HepG2 (cell line): Measurements from ENCODE around the gene ATF1. TPM values are rescaled to one million over a fixed set of nuclear protein-coding genes. Genes with fewer than 3 reads are reported as not detected.

ENCODE experiments used
- ATAC-seq: fragments of 200-7000 bp; cut with Tn5 transposase; 3 replicates; pipeline ENCODE4 v1.9.1; 2020; ENCODE audit warnings: mild to moderate bottlenecking, moderate library complexity
- BruUV-seq: library from RNA; stranded (reverse); fragments of 400-500 nt; replicated peaks from 2 replicates; lab custom pipeline; 2021; lab: Mats Ljungman, UMichigan
- CTCF ChIA-PET: fragments of 300-600 bp; formaldehyde crosslinking; extraction: SDS; loops from one replicate; lab custom pipeline; 2021; ENCODE audit warnings: low total read pairs, inconsistent platforms, low intra/inter-chr PET ratio; lab: Yijun Ruan, JAX
- POLR2A ChIA-PET: fragments of 350-600 bp; sonication (Branson Sonifier 250); formaldehyde crosslinking; loops from one replicate; lab custom pipeline; 2020; ENCODE audit warnings: antibody characterized with exemption, inconsistent platforms; lab: Yijun Ruan, JAX
- DNase-seq: peaks from one replicate; pipeline ENCODE4 v3.0.0-alpha.2; 2015; ENCODE audit warnings: low spot score
- FAIRE-seq: peaks from 3 replicates; lab custom pipeline; 2011; peaks lifted over from hg19 to GRCh38; lab: Jason Lieb, UNC
- H2AFZ ChIP-seq: one replicate; pipeline ENCODE4 v1.6.1; 2011; ENCODE audit warnings: low read length, inconsistent platforms
- H3K27ac ChIP-seq: fragments of 300-600 bp; 3 replicates; pipeline ENCODE4 v1.8.0; 2011; ENCODE audit warnings: mixed run types, mild to moderate bottlenecking, mixed read lengths, low read length, inconsistent platforms; ENCODE audit not compliant: insufficient read depth; ENCODE audit errors: extremely low read length
- H3K27me3 ChIP-seq, 2 experiments: fragments of 200-600 bp in 1 of 2; 2 replicates in 1 of 2; 3 replicates in 1 of 2; pipeline versions ENCODE4 v1.6.0 to v1.8.0; 2011; ENCODE audit warnings: low read length in 2 of 2, mild to moderate bottlenecking in 2 of 2, moderate library complexity in 2 of 2, inconsistent platforms in 1 of 2; ENCODE audit not compliant: insufficient read depth in 2 of 2, control insufficient read depth in 1 of 2
- H3K36me3 ChIP-seq, 2 experiments: fragments of 200-600 bp in 1 of 2; replicated peaks in 1 of 2; 2 replicates in 1 of 2; 3 replicates in 1 of 2; pipeline versions ENCODE4 v1.5.1 to v1.8.0; 2011; ENCODE audit warnings: low read length in 2 of 2, inconsistent platforms in 1 of 2; ENCODE audit not compliant: insufficient read depth in 2 of 2, control insufficient read depth in 1 of 2
- H3K4me1 ChIP-seq: 2 replicates; pipeline ENCODE4 v1.5.1; 2012; ENCODE audit warnings: low read length, inconsistent platforms; ENCODE audit not compliant: insufficient read depth
- H3K4me2 ChIP-seq: 2 replicates; pipeline ENCODE4 v1.6.0; 2011; ENCODE audit warnings: low read depth, low read length, inconsistent platforms
- H3K4me3 ChIP-seq, 3 experiments: fragments of 200-600 bp in 1 of 3; sonication (generic), shearing (Covaris generic) in 1 of 3; replicated peaks in 1 of 3; 2 replicates each; pipeline ENCODE4 v1.5.1; 2011 to 2016; ENCODE audit warnings: low read length in 3 of 3, inconsistent platforms in 2 of 3, low read depth in 2 of 3, mild to moderate bottlenecking in 2 of 3, control low read depth in 1 of 3, mixed read lengths in 1 of 3; ENCODE audit not compliant: insufficient read depth in 1 of 3
- H3K79me2 ChIP-seq: one replicate; pipeline ENCODE4 v1.6.1; 2011; ENCODE audit warnings: low read length, inconsistent platforms; ENCODE audit not compliant: insufficient read depth
- H3K9ac ChIP-seq: 2 replicates; pipeline ENCODE4 v1.6.0; 2011; ENCODE audit warnings: mild to moderate bottlenecking, low read depth, low read length, inconsistent platforms; ENCODE audit not compliant: insufficient read depth
- H3K9me3 ChIP-seq: 2 replicates; pipeline ENCODE4 v1.5.1; 2012; ENCODE audit warnings: mild to moderate bottlenecking, low read length
- H4K20me1 ChIP-seq: 2 replicates; pipeline ENCODE4 v1.6.0; 2011; ENCODE audit warnings: inconsistent platforms, mild to moderate bottlenecking, low read length, moderate library complexity; ENCODE audit not compliant: insufficient read depth
- DMAP1 ChIP-seq: IDR thresholded peaks from 2 replicates; pipeline ENCODE4 v1.6.1; 2016
- DR1 ChIP-seq: sonication (generic); formaldehyde crosslinking; IDR thresholded peaks from 2 replicates; pipeline ENCODE4 v1.8.0; 2021; ENCODE audit warnings: mild to moderate bottlenecking, missing genetic modification reagents, inconsistent platforms
- KAT7 ChIP-seq: IDR thresholded peaks from 2 replicates; pipeline ENCODE4 v1.6.1; 2018; ENCODE audit warnings: borderline replicate concordance, missing compliant biosample characterization
- WGBS: methylation state at CpG from one replicate; pipeline ENCODE4 v1.1.6; 2017; ENCODE audit warnings: low lambda C conversion rate; 5-methylcytosine and 5-hydroxymethylcytosine counted together
- in situ Hi-C: cut with HindIII; loops from 2 replicates; pipeline ENCODE4 v1.10.0; 2017; ENCODE audit warnings: low pct_unique_long_range_greater_than_20kb; ENCODE audit not compliant: extremely low pct_ligation_motif_present
- intact Hi-C: fragments of 100-400 bp; cut with micrococcal nuclease; formaldehyde crosslinking; loops from one replicate; pipeline ENCODE4 v1.10.0; 2022; ENCODE audit not compliant: unreplicated experiment
- polyA plus RNA-seq, 8 experiments: library from polyadenylated mRNA; depleted of rRNA in 3 of 8; stranded (reverse) in 7 of 8; unstranded in 1 of 8; fragments of >200 nt; fragmentation: Illumina TruSeq in 4 of 8; extraction: Trizol in 4 of 8; gene quantifications; 2 replicates each; pipeline versions ENCODE4 v1.2.1 to v1.2.3, GENCODE V29; 2011 to 2016; ENCODE audit warnings: low read depth in 4 of 8, missing spikeins in 1 of 8, mixed read lengths in 1 of 8; ENCODE audit not compliant: insufficient read depth in 1 of 8
- total RNA-seq, 5 experiments: library from RNA; depleted of rRNA; stranded (reverse); fragments of >200 nt; fragmentation: Illumina TruSeq; extraction: Trizol; gene quantifications; 2 replicates each; pipeline ENCODE4 v1.2.3, GENCODE V29; 2016; ENCODE audit warnings: low read depth in 1 of 5
- TF ChIP-seq, protein P1 (sequence below): sonication (generic); formaldehyde crosslinking; IDR thresholded peaks from 2 replicates; pipeline ENCODE4 v1.4.0; 2020; ENCODE audit warnings: missing genetic modification reagents

Gene ATF1
- total and polyA plus RNA-seq, 2 of the 13 experiments (the other 11 are each of a cell fraction or from before 2014, with no cell fraction given): 29.3 to 52.0 TPM

- CTCF ChIA-PET: no interaction called here
- POLR2A ChIA-PET: no interaction called here
- Histone ChIP-seq H3K4me3 (no peak overlapping the region), H2AFZ (no peak overlapping the region), H3K4me1 (no peaks in the 10 kb centered on the region), H3K4me2 (no peak overlapping the region), H3K9me3 (no peaks in the 10 kb centered on the region), H4K20me1 (no peaks in the 10 kb centered on the region), H3K36me3 (peaks cover 32 to 96% of the 10 kb centered on the region in 2 experiments), H3K9ac (no peak overlapping the region), H3K27ac (no peak overlapping the region), H3K79me2 (no peaks in the 10 kb centered on the region), H3K27me3 (no peaks in the 10 kb centered on the region)
- no peak for TF ChIP-seq DMAP1 (CRISPR knock-in tag)
- TF ChIP-seq DR1: no peak
- intact Hi-C loops: no loop called here
- 96% methylated on average over 2 of the region's 2 CpGs for WGBS
- no peak for ATAC-seq
- in situ Hi-C loops: no loop called here
- FAIRE-seq: no peak
- no TSS peak for BruUV-seq
- DNase-seq: no peak
These were observed 36.4 kb upstream of the ATF1 start for GRCh38 chr12:50727466-50727865.

DNA sequence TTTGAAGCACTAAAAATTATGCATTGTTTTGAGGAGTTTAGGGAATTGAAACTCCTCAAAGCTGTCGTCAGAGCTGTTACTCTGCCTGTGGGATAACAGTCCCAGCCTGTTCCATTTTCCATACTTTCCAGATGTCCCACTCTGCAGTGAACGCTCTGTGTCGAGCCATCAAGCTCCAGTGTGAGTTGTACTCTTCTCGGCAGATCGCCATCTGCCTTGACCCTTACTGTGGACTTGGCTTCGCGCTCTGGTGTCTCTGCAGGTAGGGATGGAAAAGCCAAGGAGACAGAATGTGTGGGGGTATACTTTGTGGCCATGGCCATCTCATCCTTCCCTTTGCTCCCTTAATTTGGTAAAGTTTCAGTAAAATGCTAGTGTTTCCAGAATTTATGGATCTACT is 35.5 kb upstream of the ATF1 start:
- ATAC-seq: no peak
- Histone ChIP-seq H3K4me3 (no peak overlapping the region), H3K4me2 (no peak overlapping the region), H3K27ac (no peak overlapping the region), H4K20me1 (no peaks in the 10 kb centered on the region), H3K9me3 (no peaks in the 10 kb centered on the region), H3K27me3 (no peaks in the 10 kb centered on the region), H3K9ac (no peak overlapping the region), H2AFZ (no peak overlapping the region), H3K79me2 (no peaks in the 10 kb centered on the region), H3K36me3 (peaks cover 31 to 93% of the 10 kb centered on the region in 2 experiments), H3K4me1 (no peaks in the 10 kb centered on the region)
- ChIA-PET CTCF (no interaction called here), POLR2A (no interaction called here)
- intact Hi-C loops (no loop called here), in situ Hi-C loops (no loop called here)
- FAIRE-seq: no peak
- DNase-seq: no peak
- no TSS peak for BruUV-seq
- WGBS: 99% methylated on average over 7 of the region's 7 CpGs
- TF ChIP-seq, protein P1, sequence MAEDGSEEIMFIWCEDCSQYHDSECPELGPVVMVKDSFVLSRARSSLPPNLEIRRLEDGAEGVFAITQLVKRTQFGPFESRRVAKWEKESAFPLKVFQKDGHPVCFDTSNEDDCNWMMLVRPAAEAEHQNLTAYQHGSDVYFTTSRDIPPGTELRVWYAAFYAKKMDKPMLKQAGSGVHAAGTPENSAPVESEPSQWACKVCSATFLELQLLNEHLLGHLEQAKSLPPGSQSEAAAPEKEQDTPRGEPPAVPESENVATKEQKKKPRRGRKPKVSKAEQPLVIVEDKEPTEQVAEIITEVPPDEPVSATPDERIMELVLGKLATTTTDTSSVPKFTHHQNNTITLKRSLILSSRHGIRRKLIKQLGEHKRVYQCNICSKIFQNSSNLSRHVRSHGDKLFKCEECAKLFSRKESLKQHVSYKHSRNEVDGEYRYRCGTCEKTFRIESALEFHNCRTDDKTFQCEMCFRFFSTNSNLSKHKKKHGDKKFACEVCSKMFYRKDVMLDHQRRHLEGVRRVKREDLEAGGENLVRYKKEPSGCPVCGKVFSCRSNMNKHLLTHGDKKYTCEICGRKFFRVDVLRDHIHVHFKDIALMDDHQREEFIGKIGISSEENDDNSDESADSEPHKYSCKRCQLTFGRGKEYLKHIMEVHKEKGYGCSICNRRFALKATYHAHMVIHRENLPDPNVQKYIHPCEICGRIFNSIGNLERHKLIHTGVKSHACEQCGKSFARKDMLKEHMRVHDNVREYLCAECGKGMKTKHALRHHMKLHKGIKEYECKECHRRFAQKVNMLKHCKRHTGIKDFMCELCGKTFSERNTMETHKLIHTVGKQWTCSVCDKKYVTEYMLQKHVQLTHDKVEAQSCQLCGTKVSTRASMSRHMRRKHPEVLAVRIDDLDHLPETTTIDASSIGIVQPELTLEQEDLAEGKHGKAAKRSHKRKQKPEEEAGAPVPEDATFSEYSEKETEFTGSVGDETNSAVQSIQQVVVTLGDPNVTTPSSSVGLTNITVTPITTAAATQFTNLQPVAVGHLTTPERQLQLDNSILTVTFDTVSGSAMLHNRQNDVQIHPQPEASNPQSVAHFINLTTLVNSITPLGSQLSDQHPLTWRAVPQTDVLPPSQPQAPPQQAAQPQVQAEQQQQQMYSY (CRISPR knock-in tag): 0 out of 2 replicates have a peak, but pooled peaks have one; percentile 28
- TF ChIP-seq KAT7 (CRISPR knock-in tag): no peak
